GM23338 (cell line): Measurements from ENCODE around the gene ZFHX3.

Experiments used
- CREB1 ChIP-seq: fragments of 250-450 bp; sonication (Bioruptor Pico); IDR thresholded peaks from 2 replicates; pipeline ENCODE4 v1.5.0; 2020; ENCODE audit warnings: low read depth, mild to moderate bottlenecking, moderate library complexity
- CTCF ChIP-seq, 2 experiments: fragments of 200-600 bp in 1 of 2; sonication (generic) in 1 of 2; conservative IDR thresholded peaks; 2 replicates each; pipeline versions ENCODE4 v1.5.1 to v1.6.1; 2016 to 2017; ENCODE audit warnings: antibody characterized with exemption in 2 of 2, low read depth in 2 of 2, mild to moderate bottlenecking in 2 of 2, moderate library complexity in 1 of 2
- ETS1 ChIP-seq: IDR thresholded peaks from 2 replicates; pipeline ENCODE4 v1.6.1; 2016; ENCODE audit warnings: antibody characterized with exemption
- EZH2 ChIP-seq: fragments of 200-600 bp; sonication (generic); IDR thresholded peaks from one replicate; pipeline ENCODE4 v1.8.0; 2017; ENCODE audit warnings: antibody characterized with exemption, mild to moderate bottlenecking, low read depth; ENCODE audit not compliant: unreplicated experiment
- EZH2phosphoT487 ChIP-seq: fragments of 200-600 bp; sonication (generic); IDR thresholded peaks from one replicate; pipeline ENCODE4 v1.8.1; 2018; ENCODE audit warnings: antibody characterized with exemption; ENCODE audit not compliant: unreplicated experiment
- JUNB ChIP-seq: IDR thresholded peaks from one replicate; pipeline ENCODE4 v1.6.1; 2016; ENCODE audit warnings: antibody characterized with exemption; ENCODE audit not compliant: unreplicated experiment
- NANOG ChIP-seq: IDR thresholded peaks from 2 replicates; pipeline ENCODE4 v1.6.1; 2016; ENCODE audit warnings: antibody characterized with exemption, borderline replicate concordance
- POLR2AphosphoS5 ChIP-seq: IDR thresholded peaks from 2 replicates; pipeline ENCODE4 v1.6.1; 2016; ENCODE audit warnings: antibody characterized with exemption, low read depth
- REST ChIP-seq: IDR thresholded peaks from one replicate; pipeline ENCODE4 v1.6.1; 2018; ENCODE audit warnings: antibody characterized with exemption; ENCODE audit not compliant: unreplicated experiment
- STAT1 ChIP-seq: IDR thresholded peaks from one replicate; pipeline ENCODE4 v1.6.1; 2016; ENCODE audit warnings: antibody characterized with exemption; ENCODE audit not compliant: unreplicated experiment
- ZNF114 ChIP-seq: fragments of 250-450 bp; sonication (Bioruptor Pico); IDR thresholded peaks from 2 replicates; pipeline ENCODE4 v1.5.0; 2020; ENCODE audit warnings: mild to moderate bottlenecking, moderate library complexity
- ZNF331 ChIP-seq: fragments of 250-450 bp; sonication (Bioruptor Pico); IDR thresholded peaks from 2 replicates; pipeline ENCODE4 v1.5.0; 2020; ENCODE audit warnings: low read depth, mild to moderate bottlenecking, moderate library complexity

GRCh38 chr16:73000907-73001521, 46.9 kb downstream of the ZFHX3 start:
- no peak for TF ChIP-seq CTCF (conservative IDR thresholded peaks at IDR 0.05; ENCODE audit: low read depth in 2 of 2)
- no peak for TF ChIP-seq REST
- no peak for TF ChIP-seq POLR2AphosphoS5
- no peak for TF ChIP-seq NANOG
- TF ChIP-seq EZH2phosphoT487: no peak
- TF ChIP-seq CREB1 (CRISPR knock-in tag): no peak
- no peak for TF ChIP-seq EZH2
- no peak for TF ChIP-seq JUNB
- no peak for TF ChIP-seq STAT1
- TF ChIP-seq ZNF331 (CRISPR knock-in tag): no peak
- no peak for TF ChIP-seq ETS1
- TF ChIP-seq ZNF114: no peak
